ENCODE results near the gene RAB6A.
"Not testable (repeated sequence)": the region's sequence is repeated elsewhere in the genome, so short reads cannot be mapped to it uniquely, and the experiment has no call there.

RAB6A gene

GRCh38 chr11:73747762-73748161 is 13.1 kb downstream of the RAB6A start:
- Histone ChIP-seq H3K36me3 (ENCODE audit: control insufficient read depth in 4 of 4, insufficient read depth in 4 of 4, low read length in 3 of 4) (peaks cover 0 to under 1% (median 0%) of the 10 kb centered on the region in 4 experiments), H3K4me1 (ENCODE audit: control extremely low read depth in 1 of 4, control insufficient read depth in 4 of 4, insufficient read depth in 4 of 4, low read length in 3 of 4) (peaks cover 0 to 14% (median 9%) of the 10 kb centered on the region in 4 experiments), H3K27me3 (replicated peaks in 2 of 5; ENCODE audit: control insufficient read depth in 4 of 5, insufficient read depth in 5 of 5, low read length in 4 of 5) (no peaks in the 10 kb centered on the region), H3K4me3 (ENCODE audit: control insufficient read depth in 1 of 7, extremely low read depth in 1 of 7, insufficient read depth in 4 of 7, low read depth in 2 of 7, low read length in 6 of 7) (no peak overlapping the region), H3K27ac (ENCODE audit: insufficient read depth in 1 of 2, low read depth in 1 of 2, low read length in 2 of 2, poor library complexity in 1 of 2, severe bottlenecking in 2 of 2) (no peak overlapping the region), H3K9me3 (ENCODE audit: control extremely low read depth in 1 of 5, control insufficient read depth in 4 of 5, insufficient read depth in 2 of 5, low read depth in 1 of 5, low read length in 4 of 5) (no peaks in the 10 kb centered on the region)
- WGBS (ENCODE audit: insufficient coverage): 100% methylated on average over 2 of the region's 3 CpGs
- ChIA-PET CTCF (interaction anchor here (1.2 kb wide), 1 partner anchor 157 kb away, joined by 3 read pairs; no protein-coding TSS in a partner anchor), POLR2A (interaction anchor here (0.6 kb wide), 1 partner anchor 28 kb away, joined by 4 read pairs; no protein-coding TSS in a partner anchor)
- DNase-seq: no peak

GRCh38 chr11:73746701-73747100 is 14.2 kb downstream of the RAB6A start:
- H3K36me3 ChIP-seq (ENCODE audit: control insufficient read depth in 4 of 4, insufficient read depth in 4 of 4, low read length in 3 of 4): no peaks in the 10 kb centered on the region
- H3K27ac ChIP-seq (ENCODE audit: insufficient read depth in 1 of 2, low read depth in 1 of 2, low read length in 2 of 2, poor library complexity in 1 of 2, severe bottlenecking in 2 of 2): no peak overlapping the region
- WGBS (ENCODE audit: insufficient coverage): 96% methylated on average over 5 of the region's 13 CpGs
- no peak for DNase-seq
- H3K27me3 ChIP-seq (replicated peaks in 2 of 5; ENCODE audit: control insufficient read depth in 4 of 5, insufficient read depth in 5 of 5, low read length in 4 of 5): no peaks in the 10 kb centered on the region
- H3K4me1 ChIP-seq (ENCODE audit: control extremely low read depth in 1 of 4, control insufficient read depth in 4 of 4, insufficient read depth in 4 of 4, low read length in 3 of 4): peaks cover 0 to 11% (median 9%) of the 10 kb centered on the region in 4 experiments
- ChIA-PET CTCF (interaction anchor here (0.6 to 2.0 kb wide), 4 partner anchors 9 to 1797 kb away, joined by 3 to 5 read pairs (median 4); no protein-coding TSS in a partner anchor), POLR2A (no interaction called here)
- no peaks in the 10 kb centered on the region for H3K9me3 ChIP-seq (ENCODE audit: control extremely low read depth in 1 of 5, control insufficient read depth in 4 of 5, insufficient read depth in 2 of 5, low read depth in 1 of 5, low read length in 4 of 5)
- no peak overlapping the region for H3K4me3 ChIP-seq (ENCODE audit: control insufficient read depth in 1 of 7, extremely low read depth in 1 of 7, insufficient read depth in 4 of 7, low read depth in 2 of 7, low read length in 6 of 7)

GRCh38 chr11:73743045-73743444 is 17.8 kb downstream of the RAB6A start:
- POLR2A ChIA-PET: no interaction called here

GRCh38 chr11:73735959-73736358 is 24.9 kb downstream of the RAB6A start:
- POLR2A ChIA-PET; H3K4me3 ChIP-seq (ENCODE audit: control insufficient read depth in 1 of 7, extremely low read depth in 1 of 7, insufficient read depth in 4 of 7, low read depth in 2 of 7, low read length in 6 of 7); H3K9me3 ChIP-seq (ENCODE audit: control extremely low read depth in 1 of 5, control insufficient read depth in 4 of 5, insufficient read depth in 2 of 5, low read depth in 1 of 5, low read length in 4 of 5); H3K27me3 ChIP-seq (replicated peaks in 2 of 5; ENCODE audit: control insufficient read depth in 4 of 5, insufficient read depth in 5 of 5, low read length in 4 of 5); DNase-seq; H3K4me1 ChIP-seq (ENCODE audit: control extremely low read depth in 1 of 4, control insufficient read depth in 4 of 4, insufficient read depth in 4 of 4, low read length in 3 of 4); H3K36me3 ChIP-seq (ENCODE audit: control insufficient read depth in 4 of 4, insufficient read depth in 4 of 4, low read length in 3 of 4); H3K27ac ChIP-seq (ENCODE audit: insufficient read depth in 1 of 2, low read depth in 1 of 2, low read length in 2 of 2, poor library complexity in 1 of 2, severe bottlenecking in 2 of 2); CTCF ChIA-PET: not testable (repeated sequence)
- WGBS (ENCODE audit: insufficient coverage): 88% methylated on average over 7 of the region's 7 CpGs

More at GRCh38 chr11:73743045-73743444, 17.8 kb downstream of the RAB6A start:
- H3K9me3 ChIP-seq (ENCODE audit: control extremely low read depth in 1 of 5, control insufficient read depth in 4 of 5, insufficient read depth in 2 of 5, low read depth in 1 of 5, low read length in 4 of 5): no peaks in the 10 kb centered on the region
- DNase-seq: no peak
- no peaks in the 10 kb centered on the region for H3K27me3 ChIP-seq (replicated peaks in 2 of 5; ENCODE audit: control insufficient read depth in 4 of 5, insufficient read depth in 5 of 5, low read length in 4 of 5)
- no CpG with 5 or more reads among the region's 7 CpGs for WGBS (ENCODE audit: insufficient coverage)
- no peaks in the 10 kb centered on the region for H3K36me3 ChIP-seq (ENCODE audit: control insufficient read depth in 4 of 4, insufficient read depth in 4 of 4, low read length in 3 of 4)
- H3K4me1 ChIP-seq (ENCODE audit: control extremely low read depth in 1 of 4, control insufficient read depth in 4 of 4, insufficient read depth in 4 of 4, low read length in 3 of 4): no peaks in the 10 kb centered on the region
- no peak overlapping the region for H3K4me3 ChIP-seq (ENCODE audit: control insufficient read depth in 1 of 7, extremely low read depth in 1 of 7, insufficient read depth in 4 of 7, low read depth in 2 of 7, low read length in 6 of 7)
- H3K27ac ChIP-seq (ENCODE audit: insufficient read depth in 1 of 2, low read depth in 1 of 2, low read length in 2 of 2, poor library complexity in 1 of 2, severe bottlenecking in 2 of 2): no peak overlapping the region
- CTCF ChIA-PET: no interaction called here

GRCh38 chr11:73734993-73735392 is 25.9 kb downstream of the RAB6A start:
- no peak for DNase-seq
- H3K4me3 ChIP-seq (ENCODE audit: control insufficient read depth in 1 of 7, extremely low read depth in 1 of 7, insufficient read depth in 4 of 7, low read depth in 2 of 7, low read length in 6 of 7): no peak overlapping the region
- ChIA-PET CTCF (no interaction called here), POLR2A (no interaction called here)
- H3K4me1 ChIP-seq (ENCODE audit: control extremely low read depth in 1 of 4, control insufficient read depth in 4 of 4, insufficient read depth in 4 of 4, low read length in 3 of 4): no peaks in the 10 kb centered on the region
- no peaks in the 10 kb centered on the region for H3K27me3 ChIP-seq (replicated peaks in 2 of 5; ENCODE audit: control insufficient read depth in 4 of 5, insufficient read depth in 5 of 5, low read length in 4 of 5)
- no peak overlapping the region for H3K27ac ChIP-seq (ENCODE audit: insufficient read depth in 1 of 2, low read depth in 1 of 2, low read length in 2 of 2, poor library complexity in 1 of 2, severe bottlenecking in 2 of 2)
- H3K9me3 ChIP-seq (ENCODE audit: control extremely low read depth in 1 of 5, control insufficient read depth in 4 of 5, insufficient read depth in 2 of 5, low read depth in 1 of 5, low read length in 4 of 5): no peaks in the 10 kb centered on the region
- H3K36me3 ChIP-seq (ENCODE audit: control insufficient read depth in 4 of 4, insufficient read depth in 4 of 4, low read length in 3 of 4): peaks cover 0 to 3% (median 1%) of the 10 kb centered on the region in 4 experiments

GRCh38 chr11:73734011-73734410 is 26.9 kb downstream of the RAB6A start:
- H3K36me3 ChIP-seq (ENCODE audit: control insufficient read depth in 4 of 4, insufficient read depth in 4 of 4, low read length in 3 of 4); H3K9me3 ChIP-seq (ENCODE audit: control extremely low read depth in 1 of 5, control insufficient read depth in 4 of 5, insufficient read depth in 2 of 5, low read depth in 1 of 5, low read length in 4 of 5); CTCF ChIA-PET; DNase-seq; H3K27me3 ChIP-seq (replicated peaks in 2 of 5; ENCODE audit: control insufficient read depth in 4 of 5, insufficient read depth in 5 of 5, low read length in 4 of 5); POLR2A ChIA-PET; H3K27ac ChIP-seq (ENCODE audit: insufficient read depth in 1 of 2, low read depth in 1 of 2, low read length in 2 of 2, poor library complexity in 1 of 2, severe bottlenecking in 2 of 2); H3K4me1 ChIP-seq (ENCODE audit: control extremely low read depth in 1 of 4, control insufficient read depth in 4 of 4, insufficient read depth in 4 of 4, low read length in 3 of 4); H3K4me3 ChIP-seq (ENCODE audit: control insufficient read depth in 1 of 7, extremely low read depth in 1 of 7, insufficient read depth in 4 of 7, low read depth in 2 of 7, low read length in 6 of 7): not testable (repeated sequence)
- WGBS (ENCODE audit: insufficient coverage): 100% methylated on average over 4 of the region's 8 CpGs

- CTCF ChIA-PET; H3K27me3 ChIP-seq (replicated peaks in 2 of 5; ENCODE audit: control insufficient read depth in 4 of 5, insufficient read depth in 5 of 5, low read length in 4 of 5); DNase-seq; H3K4me3 ChIP-seq (ENCODE audit: control insufficient read depth in 1 of 7, extremely low read depth in 1 of 7, insufficient read depth in 4 of 7, low read depth in 2 of 7, low read length in 6 of 7); POLR2A ChIA-PET; H3K27ac ChIP-seq (ENCODE audit: insufficient read depth in 1 of 2, low read depth in 1 of 2, low read length in 2 of 2, poor library complexity in 1 of 2, severe bottlenecking in 2 of 2); H3K4me1 ChIP-seq (ENCODE audit: control extremely low read depth in 1 of 4, control insufficient read depth in 4 of 4, insufficient read depth in 4 of 4, low read length in 3 of 4); H3K36me3 ChIP-seq (ENCODE audit: control insufficient read depth in 4 of 4, insufficient read depth in 4 of 4, low read length in 3 of 4); H3K9me3 ChIP-seq (ENCODE audit: control extremely low read depth in 1 of 5, control insufficient read depth in 4 of 5, insufficient read depth in 2 of 5, low read depth in 1 of 5, low read length in 4 of 5): not testable (repeated sequence)
- WGBS (ENCODE audit: insufficient coverage): 90% methylated on average over 7 of the region's 7 CpGs
Observed at GRCh38 chr11:73732936-73733335, 27.9 kb downstream of the RAB6A start.

All from common myeloid progenitor, CD34-positive (primary cell).